Neuronal stem cell (in vitro differentiated cells): Measurements from ENCODE around the gene UNC13D.

ENCODE experiments used
- DNase-seq: peaks from one replicate; pipeline ENCODE4 v3.0.0-alpha.2; 2013; ENCODE audit warnings: low spot score
- H2AFZ ChIP-seq: one replicate; pipeline ENCODE4 v1.6.1; 2013; ENCODE audit warnings: mild to moderate bottlenecking, low read length, inconsistent platforms
- H2AK5ac ChIP-seq: 2 replicates; pipeline ENCODE4 v1.6.1; 2013; ENCODE audit warnings: low read depth, mild to moderate bottlenecking, inconsistent platforms, low read length, moderate library complexity, mixed read lengths
- H2BK120ac ChIP-seq: 2 replicates; pipeline ENCODE4 v1.6.1; 2013; ENCODE audit warnings: low read depth, mild to moderate bottlenecking, inconsistent platforms, low read length, moderate library complexity, mixed read lengths
- H2BK12ac ChIP-seq: one replicate; pipeline ENCODE4 v1.6.1; 2013; ENCODE audit warnings: low read length, inconsistent platforms
- H2BK15ac ChIP-seq: 2 replicates; pipeline ENCODE4 v1.6.1; 2013; ENCODE audit warnings: mild to moderate bottlenecking, low read length, inconsistent platforms, mixed read lengths
- H2BK5ac ChIP-seq: one replicate; pipeline ENCODE4 v1.6.1; 2013; ENCODE audit warnings: inconsistent platforms, mild to moderate bottlenecking, low read length, moderate library complexity
- H3K14ac ChIP-seq: one replicate; pipeline ENCODE4 v1.6.1; 2013; ENCODE audit warnings: low read length, inconsistent platforms
- H3K18ac ChIP-seq: 2 replicates; pipeline ENCODE4 v1.6.1; 2013; ENCODE audit warnings: low read length, inconsistent platforms
- H3K23ac ChIP-seq: 2 replicates; pipeline ENCODE4 v1.6.1; 2013; ENCODE audit warnings: low read depth, mild to moderate bottlenecking, mixed read lengths, low read length, inconsistent platforms; ENCODE audit not compliant: poor library complexity
- H3K27ac ChIP-seq: replicated peaks from 3 replicates; pipeline ENCODE4 v1.5.1; 2013; ENCODE audit warnings: low read length, inconsistent platforms
- H3K27me3 ChIP-seq, 3 experiments: 2 replicates each; pipeline ENCODE4 v1.6.1; 2013; ENCODE audit warnings: low read length in 3 of 3, mild to moderate bottlenecking in 2 of 3, inconsistent platforms in 1 of 3, low read depth in 1 of 3, mixed read lengths in 1 of 3, moderate library complexity in 1 of 3; ENCODE audit not compliant: control insufficient read depth in 3 of 3, insufficient read depth in 3 of 3
- H3K36me3 ChIP-seq, 2 donors: replicated peaks in 1 of 2; 2 replicates each; pipeline ENCODE4 v1.6.1; 2013; ENCODE audit warnings: low read length in 2 of 2; ENCODE audit not compliant: control insufficient read depth in 2 of 2, insufficient read depth in 2 of 2
- H3K4ac ChIP-seq: 2 replicates; pipeline ENCODE4 v1.6.1; 2013; ENCODE audit warnings: inconsistent platforms, mild to moderate bottlenecking, low read length, moderate library complexity
- H3K4me1 ChIP-seq, 2 donors: 1 replicate in 1 of 2; 2 replicates in 1 of 2; pipeline ENCODE4 v1.6.1; 2013; ENCODE audit warnings: low read length in 2 of 2, low read depth in 1 of 2; ENCODE audit not compliant: control insufficient read depth in 2 of 2, insufficient read depth in 1 of 2
- H3K4me2 ChIP-seq: one replicate; pipeline ENCODE4 v1.6.1; 2013; ENCODE audit warnings: mild to moderate bottlenecking, low read length, inconsistent platforms; ENCODE audit not compliant: insufficient read depth, poor library complexity, severe bottlenecking
- H3K4me3 ChIP-seq, 2 donors: 2 replicates each; pipeline ENCODE4 v1.5.1; 2013; ENCODE audit warnings: low read length in 2 of 2, mild to moderate bottlenecking in 2 of 2, inconsistent platforms in 1 of 2, moderate library complexity in 1 of 2
- H3K79me1 ChIP-seq: one replicate; pipeline ENCODE4 v1.6.1; 2013; ENCODE audit warnings: low read depth, mild to moderate bottlenecking, inconsistent platforms, low read length, moderate library complexity
- H3K9ac ChIP-seq: one replicate; pipeline ENCODE4 v1.6.1; 2013; ENCODE audit warnings: mild to moderate bottlenecking, low read depth, low read length, inconsistent platforms; ENCODE audit not compliant: poor library complexity
- H3K9me3 ChIP-seq, 2 donors: replicated peaks in 1 of 2; 2 replicates each; pipeline versions ENCODE3 to v1.6.1; 2013; ENCODE audit warnings: low read length in 2 of 2, mild to moderate bottlenecking in 2 of 2, inconsistent platforms in 1 of 2, low read depth in 1 of 2, mixed read lengths in 1 of 2, moderate library complexity in 1 of 2; ENCODE audit not compliant: control insufficient read depth in 2 of 2, insufficient read depth in 1 of 2
- H4K8ac ChIP-seq: one replicate; pipeline ENCODE4 v1.6.1; 2013; ENCODE audit warnings: low read depth, mild to moderate bottlenecking, inconsistent platforms, low read length, moderate library complexity
- H4K91ac ChIP-seq: one replicate; pipeline ENCODE4 v1.6.1; 2013; ENCODE audit warnings: low read length, low read depth, mild to moderate bottlenecking, inconsistent platforms; ENCODE audit not compliant: poor library complexity
- WGBS, 2 donors: extraction: QIAGEN DNeasy Blood & Tissue Kit; methylation state at CpG; one replicate each; pipeline ENCODE4 v1.1.7; 2013; ENCODE audit warnings: missing lambda C conversion rate in 2 of 2, mixed read lengths in 1 of 2; ENCODE audit not compliant: insufficient read length in 2 of 2, insufficient replicate concordance in 1 of 2; ENCODE audit errors: extremely low coverage in 2 of 2; 5-methylcytosine and 5-hydroxymethylcytosine counted together

Gene UNC13D

DNA sequence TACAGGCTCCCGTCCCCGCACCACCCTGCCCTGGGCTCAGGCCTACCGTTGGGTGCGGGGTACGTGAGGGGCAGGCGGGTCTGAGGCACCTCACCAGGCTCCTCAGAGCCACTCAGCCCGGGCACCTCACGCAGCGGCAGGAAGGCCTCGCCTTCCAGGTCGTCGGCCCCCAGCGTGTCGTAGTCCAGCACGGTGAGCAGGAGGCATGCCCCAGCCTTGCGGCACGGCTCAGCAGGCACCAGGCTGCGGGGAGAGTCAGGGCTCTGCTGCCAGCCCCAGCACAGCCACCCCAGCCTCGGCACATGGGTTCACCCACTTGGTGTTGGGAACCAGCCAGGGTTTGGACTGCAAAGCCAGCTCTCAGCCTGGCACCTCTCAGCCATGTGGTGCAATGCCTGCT is 15.5 kb downstream of the UNC13D start:
- Histone ChIP-seq H3K79me1 (peaks cover 6% of the 10 kb centered on the region), H3K36me3 (peaks cover 15 to 27% of the 10 kb centered on the region in 2 donors), H3K4ac (no peak overlapping the region), H3K4me2 (no peak overlapping the region), H3K9ac (no peak overlapping the region), H2AK5ac (no peak overlapping the region), H3K27me3 (no peaks in the 10 kb centered on the region), H3K18ac (no peak overlapping the region), H3K27ac (no peak overlapping the region), H2AFZ (no peak overlapping the region), H3K9me3 (no peaks in the 10 kb centered on the region), H2BK5ac (no peak overlapping the region), H3K23ac (no peak overlapping the region), H4K8ac (no peak overlapping the region), H3K4me1 (peaks cover 11 to 21% of the 10 kb centered on the region in 2 donors), H3K14ac (no peak overlapping the region), H2BK15ac (no peak overlapping the region), H4K91ac (no peak overlapping the region), H2BK120ac (no peak overlapping the region), H2BK12ac (no peak overlapping the region), H3K4me3 (no peak overlapping the region)
- no CpG with 5 or more reads among the region's 19 CpGs for WGBS, 2 donors
- no peak for DNase-seq

DNA sequence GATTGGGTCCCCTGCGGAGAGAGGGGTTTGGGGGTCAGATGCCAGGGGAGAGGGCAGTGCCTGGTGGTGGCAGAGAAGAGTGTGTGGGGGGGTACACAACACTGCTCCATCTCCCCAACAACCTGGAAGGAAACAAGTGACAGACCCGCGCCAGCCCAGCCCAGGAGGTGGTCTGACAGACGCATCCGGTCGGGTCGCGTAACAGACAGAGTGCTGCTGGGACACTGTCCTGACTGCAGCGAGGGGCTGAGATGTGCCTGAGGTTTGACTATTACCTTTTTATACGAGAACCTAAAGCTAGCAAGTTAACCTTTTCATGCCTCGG is 16.2 kb downstream of the UNC13D start:
- H2AFZ ChIP-seq = peak overlapping the region; percentile 53
- no CpG with 5 or more reads among the region's 11 CpGs for WGBS, 2 donors
- H3K27ac ChIP-seq = no peak overlapping the region
- peak overlapping the region; percentile 57 for H3K4me2 ChIP-seq
- H2AK5ac ChIP-seq = peak overlapping the region; percentile 9
- H4K8ac ChIP-seq = peak overlapping the region; percentile 97
- peak overlapping the region; percentile 65 for H3K9ac ChIP-seq
- H3K79me1 ChIP-seq = peaks cover 7% of the 10 kb centered on the region
- peak overlapping the region; percentile 99 for H3K18ac ChIP-seq
- peak overlapping the region; percentile 14 for H2BK120ac ChIP-seq
- H2BK12ac ChIP-seq = no peak overlapping the region
- H3K23ac ChIP-seq = peak overlapping the region; percentile 97
- H3K4me1 ChIP-seq = peaks cover 11 to 18% of the 10 kb centered on the region in 2 donors
- no peaks in the 10 kb centered on the region for H3K27me3 ChIP-seq
- H2BK15ac ChIP-seq = no peak overlapping the region
- no peak overlapping the region for H4K91ac ChIP-seq
- H2BK5ac ChIP-seq = no peak overlapping the region
- DNase-seq = no peak
- H3K4me3 ChIP-seq = no peak overlapping the region
- no peaks in the 10 kb centered on the region for H3K9me3 ChIP-seq
- H3K36me3 ChIP-seq = peaks cover 20 to 34% of the 10 kb centered on the region in 2 donors
- H3K14ac ChIP-seq = no peak overlapping the region
- no peak overlapping the region for H3K4ac ChIP-seq

DNA sequence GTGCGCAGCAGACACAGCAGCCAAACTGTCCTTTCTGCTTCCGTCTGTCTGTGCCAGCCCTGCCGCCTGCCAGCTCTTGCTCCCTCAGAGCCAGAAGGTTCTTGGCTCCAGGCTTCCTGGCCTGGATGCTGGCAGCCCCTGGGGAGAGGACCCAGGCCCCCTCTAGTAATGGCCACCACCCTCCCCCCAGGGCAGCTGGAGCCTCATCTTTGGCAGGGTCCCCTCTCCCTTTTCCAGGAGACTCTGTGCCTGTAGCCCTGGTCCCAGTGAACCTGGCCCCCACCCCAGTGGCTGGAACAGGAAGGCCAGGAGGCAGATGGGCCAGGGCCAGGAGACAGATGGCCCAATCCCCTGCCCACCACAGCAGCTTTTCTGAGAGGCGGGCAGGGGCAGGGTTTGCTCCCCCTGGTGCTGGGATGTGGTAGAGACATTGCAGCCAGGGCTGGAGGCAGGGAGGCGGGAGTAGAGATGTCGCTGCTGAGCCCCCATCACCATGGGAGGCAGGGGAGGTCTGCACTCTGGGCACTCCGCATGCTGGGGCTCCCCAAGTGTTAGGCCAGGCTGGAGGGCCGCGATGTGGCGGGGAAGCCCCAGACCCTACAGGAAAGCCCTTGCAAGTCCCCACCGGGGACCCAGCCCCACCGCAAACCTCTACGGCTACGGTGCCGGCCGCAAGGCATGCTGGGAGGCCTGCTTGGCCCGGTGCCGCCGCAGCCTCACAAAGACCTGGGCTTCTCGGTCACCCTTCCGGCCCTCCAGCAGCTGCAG is 16.7 kb downstream of the UNC13D start:
- no peak overlapping the region for H4K91ac ChIP-seq
- H3K14ac ChIP-seq = peak overlapping the region; percentile 92
- peak overlapping the region; percentile 57 for H3K4me2 ChIP-seq
- H2BK15ac ChIP-seq = peak overlapping the region; percentile 55
- H4K8ac ChIP-seq = peak overlapping the region; percentile 97
- DNase-seq = peak; percentile 69
- H2BK120ac ChIP-seq = peak overlapping the region; percentile 14
- H3K79me1 ChIP-seq = peaks cover 7% of the 10 kb centered on the region
- H3K9ac ChIP-seq = peak overlapping the region; percentile 92
- H2AK5ac ChIP-seq = peak overlapping the region; percentile 98
- H2BK12ac ChIP-seq = peak overlapping the region; percentile 81
- peak overlapping the region; percentile 61 for H3K4ac ChIP-seq
- H2BK5ac ChIP-seq = peak overlapping the region; percentile 59
- peak overlapping the region; percentile 64 for H3K27ac ChIP-seq
- peak overlapping the region in 1 of 2 donors; percentile 67 for H3K4me3 ChIP-seq
- peak overlapping the region; percentile 53 for H2AFZ ChIP-seq
- peaks cover 24 to 39% of the 10 kb centered on the region in 2 donors for H3K36me3 ChIP-seq
- WGBS, 2 donors = no CpG with 5 or more reads among the region's 21 CpGs
- H3K18ac ChIP-seq = peak overlapping the region; percentile 99
- peak overlapping the region; percentile 97 for H3K23ac ChIP-seq
- H3K27me3 ChIP-seq = no peaks in the 10 kb centered on the region
- peaks cover 11 to 14% of the 10 kb centered on the region in 2 donors for H3K4me1 ChIP-seq
- no peaks in the 10 kb centered on the region for H3K9me3 ChIP-seq

DNA sequence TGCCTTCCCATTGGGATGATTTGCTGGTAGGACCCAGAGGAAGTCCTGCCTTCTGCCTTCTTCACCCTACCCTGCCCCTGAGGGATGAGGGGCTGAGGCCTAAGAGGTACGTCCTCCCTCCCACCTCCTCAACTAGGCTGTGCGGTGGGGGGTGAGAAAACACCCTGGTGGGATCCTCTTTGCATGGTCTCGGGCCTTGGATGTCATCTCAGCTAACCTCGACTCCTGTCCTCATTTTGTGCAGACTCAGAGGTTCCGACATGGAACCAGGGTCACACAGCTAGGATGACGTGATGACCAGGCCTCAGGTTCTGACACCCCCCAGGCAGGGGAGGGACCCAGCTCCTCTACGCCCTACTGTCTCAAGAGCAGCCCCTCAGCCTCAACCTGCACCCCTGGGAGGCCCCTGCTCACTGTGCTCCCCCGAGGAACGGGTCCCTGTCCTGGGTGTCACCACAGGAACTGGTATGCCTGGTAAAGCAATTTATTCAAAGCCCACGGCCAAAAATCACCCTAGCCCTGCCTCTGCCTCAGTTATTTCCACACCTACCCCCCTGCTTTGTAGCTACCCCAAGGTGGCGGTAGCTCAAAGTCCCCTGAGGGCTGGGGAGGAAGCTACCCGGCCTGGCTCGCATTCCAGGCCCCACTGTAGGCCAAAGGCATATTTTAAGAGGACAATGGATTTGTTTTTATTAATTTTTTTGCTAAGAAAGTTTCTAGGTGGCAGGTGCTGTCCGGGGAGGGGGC is 17.5 kb downstream of the UNC13D start:
- Histone ChIP-seq H3K36me3 (peaks cover 31 to 47% of the 10 kb centered on the region in 2 donors), H3K9me3 (no peaks in the 10 kb centered on the region), H2BK5ac (peak overlapping the region; percentile 59), H3K4me2 (no peak overlapping the region), H3K4me1 (peaks cover 10 to 11% of the 10 kb centered on the region in 2 donors), H2AFZ (no peak overlapping the region), H3K27ac (peak overlapping the region; percentile 64), H3K4ac (no peak overlapping the region), H2BK120ac (no peak overlapping the region), H3K9ac (peak overlapping the region; percentile 67), H2BK12ac (peak overlapping the region; percentile 81), H3K23ac (peak overlapping the region; percentile 97), H4K8ac (peak overlapping the region; percentile 65), H3K14ac (no peak overlapping the region), H3K79me1 (peaks cover 9% of the 10 kb centered on the region), H2AK5ac (peak overlapping the region; percentile 98), H2BK15ac (no peak overlapping the region), H3K27me3 (no peaks in the 10 kb centered on the region), H3K4me3 (no peak overlapping the region), H3K18ac (peak overlapping the region; percentile 44), H4K91ac (no peak overlapping the region)
- no peak for DNase-seq
- WGBS, 2 donors = no CpG with 5 or more reads among the region's 14 CpGs
